LNCaP clone FGC (cell line): Measurements from ENCODE around the gene LMLN.
"Not testable (repeated sequence)": the region's sequence is repeated elsewhere in the genome, so short reads cannot be mapped to it uniquely, and the experiment has no call there.

Source experiments
- DNase-seq: peaks from one replicate; pipeline ENCODE4 v3.0.0-alpha.2; 2011; ENCODE audit warnings: low read depth
- H3K4me3 ChIP-seq: 2 replicates; pipeline ENCODE4 v1.5.1; 2011; ENCODE audit warnings: mild to moderate bottlenecking, low read depth, low read length, control low read depth
- TF ChIP-seq, protein P1 (sequence below): IDR thresholded peaks from 2 replicates; pipeline ENCODE4 v1.5.1; 2012; ENCODE audit warnings: mild to moderate bottlenecking; ENCODE audit not compliant: control insufficient read depth, insufficient read depth; ENCODE audit errors: extremely low read depth

The LMLN gene

DNA sequence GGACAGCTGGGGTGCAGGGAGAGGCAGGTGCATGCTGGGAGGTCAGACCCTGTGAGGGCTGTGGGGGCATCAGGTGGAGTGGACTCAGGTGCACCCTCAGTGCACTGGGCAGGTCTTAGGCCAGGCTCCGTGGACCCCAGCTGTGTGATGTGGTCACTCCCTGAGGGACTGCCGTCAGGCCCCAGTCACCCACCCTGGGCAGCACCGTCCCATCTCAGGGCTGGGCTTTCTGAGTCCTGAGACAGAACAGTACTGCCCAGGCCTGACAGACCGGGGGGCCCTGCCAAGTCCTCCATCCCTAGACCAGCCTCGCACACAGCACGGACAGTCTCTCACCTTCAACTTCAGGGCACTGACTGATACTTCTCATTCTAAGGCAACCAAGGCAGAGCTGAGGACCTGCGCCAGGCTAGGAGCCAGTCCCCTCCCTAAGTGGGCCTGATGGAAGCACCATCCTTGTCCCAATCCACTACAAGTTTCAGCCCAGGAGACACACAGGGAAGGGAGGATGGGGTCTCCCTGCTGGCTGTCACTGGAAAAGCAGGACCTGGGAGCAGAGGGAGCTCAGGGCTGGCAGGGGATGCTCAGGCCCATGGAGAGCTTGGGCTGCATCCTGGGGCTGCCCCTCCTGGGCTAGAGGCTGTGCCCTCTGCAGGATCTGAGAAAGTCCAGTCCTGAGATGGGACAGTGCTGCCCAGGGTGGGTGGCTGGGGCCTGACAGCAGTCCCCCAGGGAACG is 86.3 kb downstream of the LMLN start:
- H3K4me3 ChIP-seq = no peak overlapping the region
- no peak for DNase-seq
- TF ChIP-seq, protein P1, sequence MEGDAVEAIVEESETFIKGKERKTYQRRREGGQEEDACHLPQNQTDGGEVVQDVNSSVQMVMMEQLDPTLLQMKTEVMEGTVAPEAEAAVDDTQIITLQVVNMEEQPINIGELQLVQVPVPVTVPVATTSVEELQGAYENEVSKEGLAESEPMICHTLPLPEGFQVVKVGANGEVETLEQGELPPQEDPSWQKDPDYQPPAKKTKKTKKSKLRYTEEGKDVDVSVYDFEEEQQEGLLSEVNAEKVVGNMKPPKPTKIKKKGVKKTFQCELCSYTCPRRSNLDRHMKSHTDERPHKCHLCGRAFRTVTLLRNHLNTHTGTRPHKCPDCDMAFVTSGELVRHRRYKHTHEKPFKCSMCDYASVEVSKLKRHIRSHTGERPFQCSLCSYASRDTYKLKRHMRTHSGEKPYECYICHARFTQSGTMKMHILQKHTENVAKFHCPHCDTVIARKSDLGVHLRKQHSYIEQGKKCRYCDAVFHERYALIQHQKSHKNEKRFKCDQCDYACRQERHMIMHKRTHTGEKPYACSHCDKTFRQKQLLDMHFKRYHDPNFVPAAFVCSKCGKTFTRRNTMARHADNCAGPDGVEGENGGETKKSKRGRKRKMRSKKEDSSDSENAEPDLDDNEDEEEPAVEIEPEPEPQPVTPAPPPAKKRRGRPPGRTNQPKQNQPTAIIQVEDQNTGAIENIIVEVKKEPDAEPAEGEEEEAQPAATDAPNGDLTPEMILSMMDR = no peak

- DNase-seq = no peak
- H3K4me3 ChIP-seq = no peak overlapping the region
- TF ChIP-seq, protein P1 = no peak
Observed at GRCh38 chr3:198048445-198048844, 88.4 kb downstream of the LMLN start.

- H3K4me3 ChIP-seq = no peak overlapping the region
- TF ChIP-seq, protein P1 = no peak
- DNase-seq = no peak
Observed at GRCh38 chr3:198051836-198052235, 91.8 kb downstream of the LMLN start.

GRCh38 chr3:198053462-198053861 is 93.4 kb downstream of the LMLN start:
- DNase-seq = not testable (repeated sequence)

GRCh38 chr3:198061119-198062067 is 101.4 kb downstream of the LMLN start:
- TF ChIP-seq, protein P1 = no peak
- DNase-seq = no peak

More at GRCh38 chr3:198053462-198053861, 93.4 kb downstream of the LMLN start:
- H3K4me3 ChIP-seq = not testable (repeated sequence)

GRCh38 chr3:198062068-198062465 is 102.0 kb downstream of the LMLN start:
- no peak for DNase-seq
- H3K4me3 ChIP-seq = no peak overlapping the region
- TF ChIP-seq, protein P1 = no peak

More at GRCh38 chr3:198061119-198062067, 101.4 kb downstream of the LMLN start:
- no peak overlapping the region for H3K4me3 ChIP-seq

DNA sequence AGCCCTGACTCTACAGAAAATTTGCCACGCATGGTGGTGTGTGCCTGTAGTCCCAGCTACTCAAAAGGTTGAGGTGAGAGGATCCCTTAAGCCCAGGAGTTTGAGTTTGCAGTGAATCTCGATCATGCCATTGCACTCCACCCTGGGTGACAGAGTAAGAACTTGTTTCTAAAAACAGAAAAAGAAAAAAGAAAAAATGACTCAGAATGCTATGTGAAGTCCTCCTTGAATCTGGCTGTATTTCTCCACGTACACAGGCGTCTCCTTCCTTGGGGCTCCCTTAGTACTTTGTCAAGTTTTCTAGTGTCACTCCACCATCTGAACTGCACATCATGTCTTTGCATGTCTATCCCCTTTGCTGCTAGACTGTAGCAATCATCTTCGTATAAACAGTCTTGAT is 104.4 kb downstream of the LMLN start:
- TF ChIP-seq, protein P1 = no peak
- no peak overlapping the region for H3K4me3 ChIP-seq
- no peak for DNase-seq
